GM21528 (cell line): ENCODE measurements around the gene HSF5.

Experiments used
- ATAC-seq: cut with Tn5 transposase; IDR thresholded peaks from one replicate; pipeline ENCODE4 v1.9.1; 2021; ENCODE audit warnings: mild to moderate bottlenecking, moderate library complexity; ENCODE audit not compliant: unreplicated experiment, low FRiP score

HSF5 gene

DNA sequence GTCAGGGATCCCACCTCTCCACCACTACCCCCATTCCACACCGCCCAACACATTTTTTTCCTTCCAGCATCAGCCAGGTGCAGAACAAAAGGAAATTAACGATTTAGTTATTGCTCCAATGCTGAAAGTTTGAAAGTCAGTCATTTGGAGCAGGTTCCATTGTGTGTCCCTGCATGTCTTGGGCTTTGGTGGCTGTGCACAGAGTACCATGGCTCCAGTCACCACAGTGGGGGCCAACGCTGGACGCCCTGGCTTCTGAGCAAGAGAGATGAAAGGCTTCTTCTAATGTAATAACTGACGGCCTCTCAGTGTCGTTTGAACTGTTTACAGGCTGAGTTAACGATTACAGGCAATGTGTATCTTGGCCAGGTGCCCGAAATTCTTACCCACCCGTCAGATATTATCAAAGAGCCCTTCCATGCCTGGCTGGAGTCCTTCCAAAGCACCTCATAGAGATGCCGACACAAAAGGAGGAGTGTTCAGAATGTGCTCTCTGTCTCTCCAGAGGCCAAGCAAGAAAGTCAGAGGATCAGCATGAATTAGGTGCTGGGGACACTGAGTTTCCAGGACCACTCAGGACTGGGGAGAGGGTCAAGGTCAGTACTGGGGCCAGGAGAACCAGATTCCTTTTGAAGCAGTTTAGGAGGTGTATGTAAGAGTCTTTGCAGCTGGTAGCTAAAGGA, 96.8 kb downstream of the HSF5 start:
- ATAC-seq, result no peak

DNA sequence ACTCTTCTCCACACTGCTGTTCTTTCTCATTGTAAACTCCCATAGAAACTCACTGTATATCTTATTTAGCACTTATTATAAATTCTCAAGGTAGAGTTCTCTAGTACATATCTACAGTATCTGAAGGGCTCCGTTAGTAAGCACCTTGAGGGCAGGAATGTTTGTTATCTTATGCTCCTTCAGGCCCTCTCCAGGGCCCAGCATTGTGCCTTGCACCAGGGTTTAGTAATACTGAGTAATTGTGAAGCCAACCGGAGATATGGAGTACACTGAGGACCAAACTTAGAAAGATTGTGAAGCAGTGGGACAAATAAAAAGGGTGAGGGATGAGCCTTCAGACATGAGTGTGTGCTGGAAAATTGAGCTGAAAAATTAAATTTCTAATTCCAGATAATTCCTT, 97.3 kb downstream of the HSF5 start:
- ATAC-seq, result no peak

DNA sequence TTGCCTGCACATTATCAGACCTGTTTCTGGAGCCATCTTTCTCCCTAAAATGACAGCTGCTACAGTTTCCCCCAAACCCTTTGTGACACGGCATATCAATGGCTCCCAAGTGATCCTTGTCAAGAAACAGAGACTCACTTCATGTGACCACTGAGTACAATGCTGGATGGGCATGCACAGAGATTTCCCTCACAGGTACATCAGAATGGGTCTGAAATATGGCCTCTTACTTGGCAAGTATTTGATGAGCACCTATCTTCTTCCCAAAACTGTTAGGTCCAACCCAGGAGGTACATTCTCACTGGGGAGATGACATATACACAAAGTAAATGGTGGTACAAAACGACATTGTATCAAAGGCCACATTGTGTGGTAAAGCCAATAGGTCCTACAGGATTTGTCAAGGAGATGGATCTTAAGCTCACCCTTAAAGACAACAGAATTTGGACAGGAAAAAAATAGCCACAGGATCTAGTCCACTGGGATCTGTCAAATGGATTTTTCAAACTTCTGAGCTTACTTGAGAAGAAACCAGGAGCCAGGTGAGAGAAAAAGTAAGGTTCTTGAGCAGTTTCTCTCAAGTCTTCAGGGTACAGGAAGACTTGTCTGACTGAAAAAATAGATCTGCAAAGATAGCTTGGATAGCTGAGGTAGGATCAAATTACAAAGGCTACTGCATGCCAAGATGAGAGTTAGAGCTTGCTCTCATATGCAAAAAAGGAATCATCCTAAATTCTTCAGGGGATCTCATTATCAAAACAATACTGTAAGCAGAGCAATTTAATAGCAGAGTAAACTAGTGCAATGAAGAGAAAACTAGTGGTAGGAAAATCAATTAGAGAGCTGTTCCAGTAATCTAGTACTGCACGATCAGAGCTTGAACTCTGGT, 99.7 kb downstream of the HSF5 start:
- ATAC-seq, result no peak

DNA sequence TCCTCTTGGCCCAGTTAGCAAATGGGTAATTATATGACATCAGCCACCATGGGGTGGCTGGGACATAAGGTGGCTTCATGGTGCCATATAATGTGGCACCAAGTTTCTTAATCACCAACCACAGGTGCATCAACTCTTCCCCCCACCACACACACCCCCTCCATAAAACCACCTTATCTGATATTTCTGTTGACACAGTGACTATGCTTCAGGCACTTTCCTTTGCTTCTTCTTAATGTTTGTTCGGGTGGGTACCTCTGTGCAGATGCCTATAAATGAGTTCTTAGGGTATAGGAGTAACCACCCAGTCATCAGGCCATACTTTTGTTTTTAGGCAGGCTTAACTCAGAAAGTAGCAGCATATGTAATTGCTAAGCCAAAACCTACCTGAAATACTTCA, 100.4 kb downstream of the HSF5 start:
- no peak for ATAC-seq

DNA sequence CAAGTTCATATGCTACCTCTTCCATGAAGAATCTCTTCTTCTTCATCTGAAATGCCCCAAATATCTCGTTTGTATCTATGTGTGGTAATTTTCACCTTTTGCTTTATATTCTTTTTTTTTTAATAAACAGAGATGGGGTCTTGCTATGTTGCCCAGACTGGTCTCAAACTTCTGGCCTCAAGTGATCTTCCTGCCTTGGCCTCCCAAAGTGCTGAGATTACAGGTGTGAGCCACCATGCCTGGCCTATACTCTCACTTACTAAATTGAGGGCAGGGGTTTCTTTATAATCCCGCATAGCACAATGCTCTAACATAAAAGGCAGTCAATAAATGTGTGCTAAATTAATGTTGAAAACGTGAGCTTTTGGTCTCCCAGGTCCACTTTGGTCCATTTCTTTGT, 101.5 kb downstream of the HSF5 start:
- ATAC-seq, result no peak

DNA sequence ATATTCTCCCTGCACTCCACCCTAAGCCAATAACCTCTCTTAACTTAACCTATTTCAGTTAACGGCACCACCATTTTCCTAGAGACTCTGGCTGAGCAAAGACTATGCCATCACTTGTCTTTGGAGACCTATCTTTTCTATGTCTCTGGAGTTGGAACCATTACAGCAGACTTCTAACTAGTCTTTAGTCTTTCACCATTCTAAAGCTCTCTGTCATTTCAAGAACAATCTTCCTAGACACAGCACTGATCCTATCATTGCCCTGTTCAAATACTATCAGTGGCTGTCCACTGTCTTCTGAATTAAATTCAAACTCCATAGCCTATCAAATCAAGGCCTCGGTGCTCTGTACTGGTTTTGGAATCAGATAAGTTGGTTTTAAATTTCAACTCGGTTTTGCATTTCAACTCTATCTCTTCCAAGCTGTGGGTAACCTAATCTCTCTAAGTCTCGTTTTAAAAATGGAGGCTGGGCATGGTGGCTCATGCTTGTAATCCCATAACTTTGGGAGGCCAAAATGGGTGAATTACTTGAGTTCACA, 102.8 kb downstream of the HSF5 start:
- no peak for ATAC-seq

DNA sequence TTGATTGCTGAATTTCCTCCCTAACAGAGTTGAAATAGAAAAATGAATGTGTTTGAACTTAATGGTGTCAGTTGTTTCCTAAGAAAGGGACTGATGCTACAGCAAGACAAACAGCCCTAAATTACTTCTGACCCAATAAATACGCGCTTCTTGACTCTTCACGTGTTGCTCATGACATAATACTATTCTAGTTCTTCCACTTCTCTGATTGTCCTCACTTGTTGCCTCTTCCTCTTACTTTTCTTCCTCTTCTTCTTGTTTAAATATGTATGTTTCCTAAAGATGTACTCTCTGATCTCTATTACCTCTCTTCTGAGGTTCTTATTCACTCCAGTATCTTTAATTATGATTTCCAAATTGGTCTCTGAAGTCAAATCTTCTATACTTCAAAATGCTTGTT, 103.3 kb downstream of the HSF5 start:
- no peak for ATAC-seq

DNA sequence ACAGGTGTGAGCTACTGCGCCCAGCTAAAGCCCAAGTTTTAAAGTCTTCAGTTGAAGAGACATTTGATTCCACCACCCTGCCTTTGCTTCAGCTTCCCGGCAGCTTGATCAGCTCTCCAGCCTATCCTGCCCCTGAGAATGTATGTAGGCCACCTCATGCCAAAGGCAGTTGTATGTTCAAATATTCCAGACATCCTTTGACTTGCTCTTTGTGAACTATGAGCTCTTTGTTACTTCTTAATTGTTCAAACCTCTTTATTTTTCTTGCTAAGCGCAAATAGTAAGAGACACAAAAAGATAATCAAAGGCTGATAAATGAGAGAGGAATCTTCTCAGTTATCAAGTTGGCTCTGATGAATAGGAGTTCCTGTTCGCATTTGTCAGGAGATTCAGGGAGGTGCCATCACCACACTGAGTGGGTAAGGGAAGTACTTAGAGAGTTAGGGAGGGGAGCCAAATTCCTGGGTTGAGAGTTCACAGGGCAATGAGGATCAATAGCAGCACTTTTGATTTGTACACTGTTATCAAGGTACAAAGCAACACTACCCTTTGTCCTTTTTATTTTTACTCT, 104.2 kb downstream of the HSF5 start:
- no peak for ATAC-seq

DNA sequence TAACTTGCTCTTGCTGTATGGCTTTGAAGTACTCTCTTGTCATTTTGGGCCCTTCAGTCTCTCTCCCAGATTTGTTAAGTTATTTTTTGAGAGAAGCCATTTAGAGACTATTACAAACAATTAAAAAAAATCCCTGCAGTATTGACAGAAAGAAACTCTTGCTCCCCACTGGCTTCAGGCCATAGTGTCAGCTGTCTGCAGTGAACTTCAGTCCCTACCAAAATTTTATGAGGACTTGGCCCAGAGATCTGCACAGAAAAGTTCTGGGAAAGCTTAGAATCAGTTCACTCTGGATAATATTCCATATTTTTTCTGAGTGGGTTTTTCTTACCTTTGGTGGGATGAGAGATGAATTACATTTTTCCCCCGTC, 105.4 kb downstream of the HSF5 start:
- ATAC-seq, result no peak

DNA sequence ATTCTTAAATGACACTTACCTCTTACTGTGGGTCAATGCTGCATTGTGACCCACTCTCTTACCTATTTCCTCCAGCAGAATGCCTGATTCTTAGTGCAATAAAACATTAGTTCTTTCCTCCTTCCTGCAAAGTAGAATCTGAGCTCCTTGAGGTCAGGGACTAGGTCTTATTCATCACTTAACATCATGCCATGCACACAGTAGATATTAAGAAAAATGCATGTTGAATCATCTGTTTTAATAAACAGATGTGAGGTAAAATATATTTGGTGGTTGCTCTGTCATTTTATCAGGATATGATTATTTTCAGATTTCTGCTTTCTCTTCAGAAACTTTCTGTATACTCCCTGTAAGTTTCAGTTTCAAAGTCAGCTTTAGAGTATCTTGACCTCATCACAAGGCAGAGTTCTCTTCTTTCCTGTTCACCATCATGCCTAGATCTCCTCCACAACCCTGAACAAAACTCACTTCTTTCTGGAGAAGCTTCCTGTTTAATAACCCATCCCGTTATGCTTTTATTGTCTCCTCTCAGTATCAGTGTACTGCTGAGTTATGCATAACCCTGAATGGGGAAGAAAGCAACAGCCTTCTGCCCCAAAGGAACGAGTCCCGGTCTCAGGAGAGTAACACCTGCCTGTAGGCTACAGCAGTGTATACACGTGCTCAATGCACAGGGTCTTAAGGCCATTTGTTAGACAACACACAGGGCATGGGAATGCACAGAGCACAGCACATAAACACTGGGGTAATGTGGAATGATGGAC, 105.9 kb downstream of the HSF5 start:
- ATAC-seq, result peak; percentile 74

DNA sequence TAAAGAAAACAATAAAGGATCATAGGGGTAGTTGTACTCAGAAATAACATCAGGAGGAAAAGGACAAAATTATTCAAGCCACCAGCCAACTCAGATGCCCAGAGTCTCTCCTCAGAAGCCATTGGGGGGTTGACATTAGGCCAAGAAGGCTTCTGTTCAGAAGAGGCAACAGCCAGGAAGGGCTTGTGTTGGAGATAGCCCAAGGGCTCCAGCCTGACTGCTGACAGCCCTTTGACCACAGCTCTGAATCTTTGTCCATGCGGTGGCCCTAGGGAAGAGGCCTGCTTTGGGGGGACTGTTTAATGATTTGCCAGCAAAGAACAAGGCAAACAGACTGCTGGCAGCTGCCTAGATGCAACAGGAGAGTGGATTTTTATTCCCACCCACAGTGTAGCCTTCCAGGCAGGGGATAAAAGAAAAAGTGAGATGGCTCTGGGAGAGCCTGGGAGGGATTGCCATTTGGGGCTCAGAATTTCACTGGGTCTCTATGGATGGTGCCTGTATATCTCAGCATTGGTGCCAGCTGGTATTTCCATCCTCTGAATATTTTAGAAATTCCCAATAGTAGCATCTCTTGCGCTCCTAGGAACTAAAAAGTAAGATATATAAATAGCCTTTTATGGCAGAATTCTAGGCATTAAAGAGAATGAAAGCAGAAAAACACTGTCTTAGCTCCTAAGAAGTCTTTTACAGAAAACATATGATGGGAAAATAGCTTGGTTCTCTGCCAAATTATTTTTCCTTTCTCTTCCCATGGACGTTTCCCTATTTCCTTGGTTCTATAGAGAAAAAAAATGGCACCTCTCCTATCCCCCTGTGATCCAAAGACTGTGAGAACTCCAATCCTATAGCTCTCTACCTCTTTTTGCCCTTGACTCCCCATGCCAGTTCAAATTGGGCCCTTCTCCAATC, 106.8 kb downstream of the HSF5 start:
- no peak for ATAC-seq

DNA sequence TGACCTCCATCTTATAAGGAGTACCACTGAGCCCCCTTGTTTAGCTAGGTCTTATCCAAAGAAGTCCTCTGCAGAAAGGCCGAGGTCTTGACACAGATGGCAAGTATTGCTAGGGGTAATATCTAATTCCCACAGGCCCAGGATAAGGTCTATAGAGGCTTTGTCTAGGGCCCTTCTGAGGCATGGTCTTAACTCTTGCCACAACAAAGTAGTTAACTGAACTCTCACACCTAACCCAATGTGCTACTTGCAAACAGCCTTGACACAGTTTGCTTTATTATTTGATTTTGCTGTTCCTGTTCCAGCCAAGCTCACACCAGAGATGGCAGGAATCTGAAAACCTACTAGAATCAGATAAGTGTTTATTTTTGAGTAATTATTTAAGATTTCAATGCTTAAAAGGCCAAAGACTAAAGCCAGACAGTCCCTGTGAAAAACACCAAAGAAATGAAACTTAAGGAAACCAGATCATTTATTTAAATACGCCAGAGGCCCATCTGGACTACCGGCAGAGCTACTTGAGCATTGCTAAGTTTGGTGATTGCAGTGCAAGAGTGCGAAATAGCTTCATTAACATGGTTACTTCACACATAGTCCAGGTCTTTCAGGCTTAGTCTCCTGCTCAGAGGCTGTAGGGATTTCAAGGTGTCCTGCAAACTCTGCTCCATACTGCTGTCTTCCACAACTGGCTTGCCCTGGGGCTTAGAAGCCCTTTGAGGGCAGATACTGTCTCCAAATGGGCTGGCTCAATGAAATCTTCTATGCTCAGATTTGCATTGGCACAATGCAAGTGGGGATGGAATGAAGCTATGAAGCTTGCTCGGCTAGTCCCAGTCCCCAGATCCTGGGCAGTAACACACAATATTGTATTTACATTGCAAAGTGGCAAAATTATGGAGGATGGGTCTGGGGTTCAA, 107.7 kb downstream of the HSF5 start:
- ATAC-seq, result no peak

DNA sequence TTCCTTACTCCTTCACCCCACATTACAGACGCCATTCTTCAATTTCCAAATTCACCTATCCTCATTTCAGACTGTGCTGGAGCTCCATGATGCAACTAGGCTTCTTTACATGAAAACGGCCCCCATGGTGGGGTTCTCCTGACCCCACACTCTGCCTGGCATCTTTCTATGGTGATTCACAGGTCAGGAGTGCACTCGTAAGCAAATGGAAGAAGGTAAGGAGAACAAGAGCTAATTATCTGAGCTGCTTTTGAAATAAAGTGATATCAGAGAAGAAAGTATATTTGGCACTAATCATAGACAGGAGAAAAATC, 108.7 kb downstream of the HSF5 start:
- ATAC-seq, result no peak

DNA sequence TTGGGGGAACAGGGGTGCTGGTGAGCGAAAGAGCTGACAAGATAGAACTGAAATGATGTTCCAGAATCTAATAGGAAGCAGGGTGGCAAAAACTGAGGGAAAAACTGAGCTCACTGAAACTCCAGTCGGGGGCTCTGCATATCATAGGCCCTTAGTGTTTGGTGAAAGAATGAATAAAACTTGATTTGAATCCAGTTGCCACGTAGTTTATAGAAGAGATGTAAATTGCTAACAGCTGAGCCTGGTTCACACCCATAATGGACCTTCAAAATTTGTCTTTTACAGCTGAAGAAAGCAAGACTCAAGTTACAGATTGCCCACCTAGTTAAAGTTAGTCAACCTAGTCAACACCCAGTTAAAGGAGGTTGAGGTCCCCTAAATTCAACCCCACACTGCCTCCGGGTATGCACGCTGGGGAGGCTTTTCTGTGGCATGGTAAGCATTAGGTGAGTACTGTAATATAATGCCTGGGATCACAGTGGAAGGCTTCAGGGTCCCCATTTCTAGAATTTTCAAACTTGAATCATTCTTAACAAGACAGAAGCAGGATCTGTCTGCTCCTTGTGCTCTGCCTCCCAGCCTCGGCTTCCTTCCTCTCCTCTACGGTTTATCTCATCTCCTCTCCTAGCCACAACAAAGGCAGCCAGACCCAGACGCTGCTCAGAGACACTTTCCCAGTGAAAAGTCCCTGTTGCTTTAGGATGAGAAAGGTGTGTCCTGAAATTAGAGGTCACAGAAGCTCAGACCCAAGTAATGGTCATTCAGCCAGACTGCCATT, 109.3 kb downstream of the HSF5 start:
- no peak for ATAC-seq

DNA sequence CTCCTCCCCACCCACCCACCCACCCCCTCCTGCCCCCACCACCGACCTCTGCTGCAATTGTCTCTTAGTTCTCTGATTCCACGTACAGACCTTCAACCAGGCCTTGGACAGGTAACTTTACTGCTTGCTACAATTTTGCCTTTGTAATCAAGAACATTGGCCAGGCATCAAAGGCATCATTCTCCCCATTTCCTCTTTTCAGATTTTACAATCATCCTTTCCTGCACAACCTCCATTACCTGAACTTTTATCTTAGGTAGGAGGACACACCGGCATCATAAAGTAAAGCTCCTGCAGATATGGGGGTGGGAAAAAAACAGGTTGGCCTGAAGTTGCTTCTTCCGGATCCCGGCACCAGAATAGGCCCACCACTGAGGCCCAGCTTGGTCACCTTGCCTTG, 110.5 kb downstream of the HSF5 start:
- ATAC-seq, result no peak

DNA sequence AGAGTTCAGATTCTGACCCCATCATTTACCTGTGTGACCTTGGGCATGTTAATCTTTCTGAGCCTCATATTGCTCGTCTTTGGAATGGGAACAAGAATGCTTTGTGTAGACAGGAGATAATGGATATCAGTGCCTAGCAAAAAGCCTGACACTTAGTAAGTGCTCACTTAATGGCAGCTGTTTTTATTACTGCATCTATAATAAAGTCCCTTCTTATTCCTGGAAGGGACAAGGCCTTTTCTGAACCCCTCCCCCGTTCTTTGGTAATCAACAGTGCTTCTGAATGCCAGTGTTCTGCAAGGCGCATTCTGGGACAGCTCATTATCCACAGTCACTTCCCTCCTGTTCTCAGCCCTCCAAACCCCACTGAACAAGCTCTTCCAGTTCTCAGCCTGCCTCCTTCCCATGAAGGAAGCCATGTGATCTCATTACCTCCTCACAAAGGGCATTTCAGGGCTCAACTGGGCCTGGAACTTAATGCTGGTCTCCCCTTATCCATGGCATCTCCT, 111.1 kb downstream of the HSF5 start:
- no peak for ATAC-seq

DNA sequence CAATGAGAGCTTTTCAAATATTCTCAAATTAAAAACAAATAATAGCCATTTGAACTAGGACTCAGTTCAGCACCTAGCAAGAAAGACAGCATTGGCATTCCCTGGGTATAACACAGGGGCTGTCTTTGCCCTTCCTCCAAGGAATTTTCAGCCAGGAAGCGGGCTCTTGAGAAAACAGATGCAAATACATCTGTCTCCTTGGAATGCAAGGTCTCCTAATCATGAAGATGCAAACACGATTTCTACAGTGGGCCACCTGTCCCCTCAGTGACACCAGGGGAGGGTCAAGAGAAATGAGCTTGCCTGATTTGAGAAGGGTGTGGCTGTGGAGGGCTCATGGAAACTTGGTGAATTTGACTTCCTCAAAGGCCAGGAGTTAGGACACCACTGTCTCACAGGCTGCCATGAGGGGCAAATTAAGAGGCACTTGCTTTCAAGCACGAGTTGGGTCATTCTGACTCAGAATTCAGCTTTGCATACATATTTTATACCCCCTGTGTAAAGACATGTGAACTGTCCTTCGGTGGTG, 111.7 kb downstream of the HSF5 start:
- no peak for ATAC-seq

DNA sequence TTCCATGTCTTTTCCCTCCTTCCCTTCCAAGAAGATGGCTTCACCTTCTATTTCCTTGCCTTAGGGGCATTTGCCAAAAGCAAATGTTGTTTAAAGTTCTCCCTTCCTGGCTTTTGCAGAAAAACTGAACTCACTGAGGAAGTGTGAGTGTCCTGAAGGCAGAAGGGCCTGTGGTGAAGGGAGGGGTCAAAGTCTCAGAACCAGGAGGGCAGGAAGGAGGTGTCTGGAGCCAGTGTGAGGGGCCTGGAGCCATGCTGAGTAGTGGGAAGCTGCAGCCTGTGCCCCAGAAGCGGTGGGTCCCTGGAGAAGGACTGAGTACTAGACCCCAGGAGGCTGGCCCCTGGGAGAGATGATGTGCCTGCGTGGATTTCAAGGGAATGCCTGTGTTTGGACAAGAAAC, 112.4 kb downstream of the HSF5 start:
- no peak for ATAC-seq
